IPS-15b (cell line): ENCODE data around the gene KCNH2.
A peak's percentile ranks its signal among the peaks of the same experiment; 100 is the strongest.

Experiments used
- H3K27me3 ChIP-seq: one replicate; pipeline ENCODE4 v1.6.1; 2013; ENCODE audit warnings: low read length; ENCODE audit not compliant: control insufficient read depth, insufficient read depth
- H3K36me3 ChIP-seq: one replicate; pipeline ENCODE4 v1.6.1; 2013; ENCODE audit warnings: low read length; ENCODE audit not compliant: control insufficient read depth, insufficient read depth
- H3K4me1 ChIP-seq: one replicate; pipeline ENCODE4 v1.6.1; 2013; ENCODE audit warnings: mild to moderate bottlenecking, low read length; ENCODE audit not compliant: control insufficient read depth, insufficient read depth
- H3K4me3 ChIP-seq: one replicate; pipeline ENCODE4 v1.5.1; 2013; ENCODE audit warnings: low read depth, low read length
- H3K9ac ChIP-seq: one replicate; pipeline ENCODE4 v1.6.1; 2013; ENCODE audit warnings: low read depth, mild to moderate bottlenecking, low read length
- H3K9me3 ChIP-seq: one replicate; pipeline ENCODE4 v1.6.1; 2013; ENCODE audit warnings: mild to moderate bottlenecking, low read length; ENCODE audit not compliant: control insufficient read depth, insufficient read depth

Gene KCNH2

DNA sequence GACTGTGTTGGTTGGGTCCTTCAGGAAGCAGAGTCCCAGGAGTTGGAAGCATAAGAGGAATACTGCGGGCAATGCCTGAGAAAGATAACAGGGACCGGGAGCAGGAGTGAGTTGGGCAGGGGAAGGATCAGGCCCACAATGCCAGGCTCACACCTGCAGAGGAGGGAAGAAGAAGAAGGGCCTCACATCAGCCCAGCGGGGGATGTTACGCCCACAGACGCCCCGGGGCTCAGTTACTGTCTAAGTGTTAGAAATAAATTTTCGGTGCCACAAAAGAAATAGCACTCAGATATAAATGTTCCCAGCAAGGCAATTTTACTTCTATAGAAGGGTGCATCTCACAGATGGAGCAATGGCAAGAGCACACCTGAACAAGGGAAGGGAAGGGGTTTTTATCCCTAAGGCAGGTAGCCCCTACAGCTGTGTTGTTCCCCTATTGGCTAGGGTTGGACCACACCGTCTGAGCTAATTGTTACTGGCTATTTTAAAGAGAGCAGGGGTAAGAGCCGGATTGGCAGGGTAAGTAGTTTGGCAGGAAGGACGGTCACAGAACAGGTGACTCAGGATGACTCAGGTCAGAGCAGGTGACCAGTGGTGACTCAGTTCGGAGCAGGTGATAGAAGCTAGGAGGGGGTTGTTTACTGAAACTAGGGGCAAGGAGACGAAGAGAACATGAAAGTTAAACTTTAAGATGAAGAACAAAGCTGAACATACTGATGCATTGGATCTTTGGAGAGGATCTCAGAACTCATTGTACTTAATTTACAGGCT, 12.5 kb upstream of the KCNH2 start, which contains the start of gene NOS3:
Gene NOS3 (plus strand): TSS at position 602 of the 771 bp plus-strand sequence. CDS start 2,787 bp downstream, outside the sequence.
- no peaks in the 10 kb centered on the region for H3K36me3 ChIP-seq
- no peaks in the 10 kb centered on the region for H3K27me3 ChIP-seq
- H3K4me1 ChIP-seq = peaks cover 7% of the 10 kb centered on the region
- H3K4me3 ChIP-seq = no peak within 1 kb of the TSS
- H3K9ac ChIP-seq = no peak within 1 kb of the TSS
- H3K9me3 ChIP-seq = no peaks in the 10 kb centered on the region

- Histone ChIP-seq H3K9me3 (no peaks in the 10 kb centered on the region), H3K4me3 (no peak overlapping the region), H3K36me3 (no peaks in the 10 kb centered on the region), H3K27me3 (no peaks in the 10 kb centered on the region), H3K4me1 (peaks cover 7% of the 10 kb centered on the region), H3K9ac (peak overlapping the region; percentile 37)
Observed at GRCh38 chr7:150989456-150989855, 11.3 kb upstream of the KCNH2 start.

DNA sequence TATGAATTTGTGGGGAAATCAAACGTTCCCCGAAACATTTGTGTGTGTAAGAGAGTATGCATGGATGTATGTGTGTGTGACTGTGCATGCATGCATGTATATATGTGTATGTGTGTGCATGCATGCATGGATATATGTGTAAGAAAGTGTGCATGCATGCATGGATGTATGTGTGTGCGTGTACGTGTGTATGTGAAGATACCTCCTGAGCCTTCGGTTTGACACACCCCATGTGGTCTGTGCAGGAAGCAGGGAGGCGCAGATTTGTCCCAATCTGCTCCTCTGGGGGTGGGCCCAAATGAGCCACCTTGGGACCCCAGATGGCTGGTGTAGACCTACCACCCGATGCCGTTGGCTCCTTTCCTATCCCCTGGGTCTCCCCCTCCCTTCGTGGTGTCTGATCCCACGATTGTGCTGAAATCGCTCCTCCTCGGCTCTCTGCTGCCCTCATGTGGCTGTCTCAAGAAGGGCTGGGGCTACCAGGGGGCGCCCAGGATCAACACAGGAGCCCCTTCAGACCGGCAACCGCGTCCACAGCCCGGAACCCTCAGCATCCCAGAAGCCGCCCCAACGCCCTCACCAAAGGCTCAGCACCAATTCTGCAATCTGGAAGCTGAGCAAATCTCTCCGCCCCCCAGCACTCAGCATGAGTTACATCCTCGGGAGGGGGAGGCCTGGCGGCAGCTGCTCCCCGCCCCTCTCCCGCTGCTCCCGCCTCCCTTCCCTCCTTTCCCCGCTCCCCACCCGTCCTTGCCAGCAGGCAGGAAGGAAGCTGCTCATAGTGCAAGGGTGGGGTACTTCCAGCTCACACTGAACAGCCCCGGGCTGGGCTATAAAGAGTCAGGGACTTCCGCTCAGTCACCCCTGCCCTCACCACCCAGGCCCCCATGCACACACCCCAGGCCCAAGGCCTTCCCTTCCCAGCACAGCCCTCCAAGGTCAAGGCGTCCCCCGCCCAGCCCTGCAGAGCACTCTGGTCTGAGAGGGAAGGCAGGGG, 10.4 kb upstream of the KCNH2 start:
- H3K36me3 ChIP-seq = no peaks in the 10 kb centered on the region
- H3K9ac ChIP-seq = peak overlapping the region; percentile 37
- H3K27me3 ChIP-seq = no peaks in the 10 kb centered on the region
- peak overlapping the region; percentile 50 for H3K4me3 ChIP-seq
- peaks cover 7% of the 10 kb centered on the region for H3K4me1 ChIP-seq
- no peaks in the 10 kb centered on the region for H3K9me3 ChIP-seq

DNA sequence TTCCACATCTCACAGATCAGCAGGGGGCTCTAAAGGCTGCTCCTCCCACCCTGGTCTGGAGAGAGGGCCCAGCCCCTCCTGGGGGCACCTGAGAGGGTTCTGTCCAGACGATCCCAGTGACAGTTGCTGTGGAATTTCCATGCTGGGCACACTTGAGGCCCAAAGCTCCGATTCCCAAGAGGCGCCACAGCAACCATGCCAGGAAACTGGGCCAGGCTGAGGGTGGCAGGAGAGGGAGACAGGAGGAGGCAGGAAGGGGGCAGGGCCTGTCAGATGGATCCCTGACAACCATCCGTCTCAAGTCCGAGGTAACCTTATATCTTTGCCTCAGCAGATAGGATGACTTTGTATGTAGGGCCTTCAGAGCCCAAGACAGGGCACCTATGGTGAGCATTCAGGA, 8.4 kb upstream of the KCNH2 start:
- Histone ChIP-seq H3K27me3 (peaks cover 18% of the 10 kb centered on the region), H3K4me3 (no peak overlapping the region), H3K9me3 (no peaks in the 10 kb centered on the region), H3K9ac (no peak overlapping the region), H3K36me3 (no peaks in the 10 kb centered on the region), H3K4me1 (peaks cover 5% of the 10 kb centered on the region)

DNA sequence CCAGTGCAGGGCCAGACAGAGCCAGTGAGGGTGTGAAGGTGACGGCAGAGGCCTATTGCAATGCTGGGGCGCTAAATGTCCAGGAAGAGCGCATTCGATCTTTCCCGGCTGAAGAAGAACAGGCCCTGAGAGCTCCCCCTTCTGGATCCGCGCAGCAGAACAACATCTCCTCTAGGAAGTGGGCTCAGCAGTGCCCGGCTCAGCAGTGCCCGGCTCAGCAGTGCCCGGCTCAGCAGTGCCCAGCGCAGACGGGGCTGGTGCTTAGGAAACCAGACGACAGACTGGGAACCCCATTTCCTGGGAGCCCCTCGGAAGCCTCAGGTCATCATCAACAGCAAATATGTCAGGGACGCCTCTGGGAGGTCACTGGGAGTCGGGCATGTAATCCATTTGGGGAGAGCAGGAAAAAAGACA, 8.0 kb upstream of the KCNH2 start:
- peaks cover 5% of the 10 kb centered on the region for H3K4me1 ChIP-seq
- H3K9ac ChIP-seq = no peak overlapping the region
- no peaks in the 10 kb centered on the region for H3K36me3 ChIP-seq
- H3K9me3 ChIP-seq = no peaks in the 10 kb centered on the region
- no peak overlapping the region for H3K4me3 ChIP-seq
- peaks cover 21% of the 10 kb centered on the region for H3K27me3 ChIP-seq

GRCh38 chr7:150983893-150984368, 5.8 kb upstream of the KCNH2 start:
- Histone ChIP-seq H3K9me3 (no peaks in the 10 kb centered on the region), H3K27me3 (peaks cover 32% of the 10 kb centered on the region), H3K4me3 (no peak overlapping the region), H3K36me3 (no peaks in the 10 kb centered on the region), H3K4me1 (peaks cover 17% of the 10 kb centered on the region), H3K9ac (no peak overlapping the region)

GRCh38 chr7:150982351-150982750, 4.2 kb upstream of the KCNH2 start:
- H3K9me3 ChIP-seq = no peaks in the 10 kb centered on the region
- peaks cover 13% of the 10 kb centered on the region for H3K4me1 ChIP-seq
- H3K36me3 ChIP-seq = no peaks in the 10 kb centered on the region
- peaks cover 33% of the 10 kb centered on the region for H3K27me3 ChIP-seq
- H3K4me3 ChIP-seq = no peak overlapping the region
- H3K9ac ChIP-seq = no peak overlapping the region

DNA sequence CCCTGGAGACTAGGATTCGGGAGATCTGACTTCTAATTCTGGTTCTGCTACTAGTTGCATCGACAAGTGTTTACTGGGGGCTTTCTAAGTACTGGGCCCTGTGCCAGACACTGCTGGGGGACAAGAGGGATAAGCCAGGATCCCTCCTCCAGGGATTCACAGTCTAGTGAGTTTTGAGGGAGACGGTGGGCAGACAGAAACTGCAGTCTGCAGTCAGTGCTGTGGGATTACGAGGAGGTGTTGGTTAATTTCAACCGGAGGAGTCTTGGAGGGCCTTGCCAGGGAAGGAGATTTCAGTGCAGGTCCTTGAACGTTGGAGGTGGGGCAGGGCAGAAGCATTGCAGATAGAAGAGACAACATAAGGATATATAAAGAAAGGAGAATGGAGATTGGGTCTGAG, 3.5 kb upstream of the KCNH2 start:
- peaks cover 39% of the 10 kb centered on the region for H3K27me3 ChIP-seq
- H3K4me3 ChIP-seq = no peak overlapping the region
- peaks cover 18% of the 10 kb centered on the region for H3K4me1 ChIP-seq
- H3K36me3 ChIP-seq = no peaks in the 10 kb centered on the region
- no peak overlapping the region for H3K9ac ChIP-seq
- no peaks in the 10 kb centered on the region for H3K9me3 ChIP-seq

DNA sequence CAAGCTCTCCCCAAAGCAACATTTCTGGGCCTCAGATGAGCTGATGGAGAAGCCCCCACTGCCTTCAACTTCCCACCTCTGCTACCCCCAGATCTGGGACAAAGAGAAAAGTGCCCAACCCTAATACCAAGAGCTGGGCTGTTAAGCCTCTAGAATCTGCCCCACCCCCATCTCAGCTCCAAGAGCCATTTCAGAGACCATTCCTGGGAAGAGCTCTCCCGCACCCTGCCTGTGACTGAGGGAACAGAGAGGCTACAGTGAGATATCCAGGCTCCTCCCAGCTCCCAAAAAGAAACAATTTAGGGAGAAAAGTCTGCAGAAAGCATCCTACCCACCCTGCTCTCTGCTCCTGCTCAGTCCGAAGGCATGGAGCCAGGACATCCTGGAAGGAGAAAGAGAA, 2.5 kb upstream of the KCNH2 start:
- Histone ChIP-seq H3K36me3 (no peaks in the 10 kb centered on the region), H3K9ac (no peak overlapping the region), H3K4me1 (peaks cover 23% of the 10 kb centered on the region), H3K9me3 (no peaks in the 10 kb centered on the region), H3K4me3 (no peak overlapping the region), H3K27me3 (peaks cover 39% of the 10 kb centered on the region)

DNA sequence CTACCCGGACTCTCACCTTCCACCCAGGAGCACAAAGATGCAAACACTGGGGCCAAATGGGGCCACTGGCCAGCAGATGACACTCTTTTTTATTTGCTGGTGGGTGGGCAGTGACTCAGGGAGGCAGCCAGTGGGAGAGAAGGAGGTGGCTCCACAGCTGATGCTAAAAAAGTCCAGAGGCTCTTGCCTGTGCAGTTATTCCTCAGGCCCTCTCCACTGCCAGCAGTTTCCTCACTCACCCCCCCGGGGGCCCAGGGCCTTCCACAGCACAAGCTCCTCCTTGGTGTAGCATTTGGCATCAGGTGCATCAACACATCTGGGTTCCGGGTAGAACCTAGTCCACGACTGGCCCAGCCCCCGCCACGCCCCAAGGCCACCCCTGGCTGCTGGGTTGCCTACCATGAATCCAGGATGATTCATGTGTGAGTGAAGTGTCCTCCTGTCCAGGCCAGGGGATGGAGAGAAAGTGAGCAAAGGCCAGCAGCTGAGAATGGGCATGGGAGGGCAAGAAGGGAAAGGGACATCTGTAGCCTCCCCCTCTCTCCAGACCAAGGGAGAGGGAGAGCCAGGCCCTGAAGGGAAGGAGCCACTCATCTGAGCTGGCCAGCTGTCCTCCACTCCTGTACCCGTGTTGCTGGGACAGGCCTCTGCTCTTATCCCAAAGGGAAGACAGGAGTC, 1.7 kb upstream of the KCNH2 start:
- H3K36me3 ChIP-seq = no peaks in the 10 kb centered on the region
- peaks cover 39% of the 10 kb centered on the region for H3K27me3 ChIP-seq
- H3K9me3 ChIP-seq = no peaks in the 10 kb centered on the region
- peaks cover 24% of the 10 kb centered on the region for H3K4me1 ChIP-seq
- peak overlapping the region; percentile 52 for H3K4me3 ChIP-seq
- H3K9ac ChIP-seq = no peak overlapping the region

DNA sequence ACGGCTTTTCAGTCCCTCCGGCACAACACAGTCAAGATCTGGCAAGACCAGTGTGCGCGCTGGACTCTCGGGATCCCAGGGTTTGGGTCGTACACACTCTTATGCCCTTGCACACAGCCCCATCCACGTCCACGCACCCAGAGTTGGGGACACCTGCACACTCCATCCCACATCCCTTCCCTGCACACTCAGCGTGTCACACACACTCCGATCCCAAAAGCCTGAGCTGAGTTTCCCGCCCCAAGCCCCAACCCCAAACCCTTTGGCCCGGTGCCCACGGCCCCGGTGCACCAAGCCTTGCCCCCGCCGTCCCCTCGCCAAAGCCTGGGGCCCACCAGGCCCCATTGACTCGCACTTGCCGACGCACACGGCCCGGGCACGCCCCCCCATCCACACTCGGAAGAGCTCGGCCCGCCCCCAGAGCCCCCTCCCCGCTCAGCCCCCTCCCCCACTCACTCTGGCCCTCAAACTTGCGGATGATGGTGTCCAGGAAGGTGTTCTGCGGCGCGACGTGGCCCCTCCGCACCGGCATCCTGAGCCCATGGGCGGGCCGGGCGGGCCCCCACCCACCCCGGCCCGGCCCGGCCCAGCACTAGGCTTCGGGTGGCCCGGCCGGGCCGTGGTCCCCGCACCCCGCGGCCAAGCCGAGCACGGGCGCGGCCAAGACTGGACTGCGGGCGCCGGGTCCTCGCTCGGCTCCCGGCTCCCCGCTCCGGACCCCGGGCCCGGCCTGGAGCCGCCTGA, 567 bp downstream of the KCNH2 start:
- no peaks in the 10 kb centered on the region for H3K9me3 ChIP-seq
- H3K4me1 ChIP-seq = peaks cover 28% of the 10 kb centered on the region
- peaks cover 3% of the 10 kb centered on the region for H3K36me3 ChIP-seq
- H3K4me3 ChIP-seq = peak overlapping the region; percentile 48
- peaks cover 40% of the 10 kb centered on the region for H3K27me3 ChIP-seq
- H3K9ac ChIP-seq = no peak overlapping the region
